NCI-H345 treated with DMSO at 0.1 percent for 48 hours (cell line): ENCODE data around the gene LRFN4.
A peak's percentile ranks its signal among the peaks of the same experiment; 100 is the strongest.

ENCODE experiments used
- DNase-seq: peaks from one replicate; lab custom pipeline; 2025; ENCODE audit not compliant: unreplicated experiment; lab: John Stamatoyannopoulos, UW

Gene LRFN4

GRCh38 chr11:66870616-66871520 is 14.0 kb downstream of the LRFN4 start:
- DNase-seq, result no peak

DNA sequence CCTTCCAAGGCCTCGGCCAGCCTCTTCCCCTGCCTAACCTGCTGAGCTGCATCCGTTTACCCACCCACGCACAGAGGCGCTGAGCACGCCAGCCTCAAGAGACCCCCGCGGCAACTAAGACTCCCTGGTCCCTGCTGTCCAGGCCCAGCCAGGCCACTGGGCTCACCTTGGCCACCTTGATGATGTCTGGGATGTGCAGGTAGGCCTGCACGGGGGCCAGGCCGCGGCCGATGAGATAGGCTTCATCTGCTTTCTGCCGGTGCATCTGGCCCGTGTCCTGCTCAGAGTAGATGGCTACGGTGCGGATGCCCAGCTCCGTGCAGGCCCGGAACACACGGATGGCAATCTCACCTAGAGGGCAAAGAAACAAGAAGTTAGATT is 14.6 kb downstream of the LRFN4 start:
- DNase-seq, result no peak

DNA sequence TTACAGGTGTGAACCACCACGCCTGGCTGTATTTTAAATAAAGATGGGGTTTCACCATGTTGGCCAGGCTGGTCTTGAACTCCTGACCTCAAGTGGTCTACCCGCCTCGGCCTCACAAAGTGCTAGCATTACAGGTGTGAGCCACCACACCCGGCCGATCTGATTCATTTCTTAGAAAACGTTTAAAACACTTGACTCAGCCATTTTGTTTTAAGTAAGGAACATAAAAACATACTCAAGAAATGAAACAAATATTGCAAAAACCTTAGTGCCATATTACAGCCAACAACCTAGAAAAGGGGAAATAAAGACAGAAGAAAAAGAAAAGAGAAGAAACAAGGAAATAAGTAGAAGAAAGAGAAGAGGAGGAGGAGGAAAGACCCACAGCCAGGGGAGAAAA is 17.4 kb downstream of the LRFN4 start:
- DNase-seq, result no peak

DNA sequence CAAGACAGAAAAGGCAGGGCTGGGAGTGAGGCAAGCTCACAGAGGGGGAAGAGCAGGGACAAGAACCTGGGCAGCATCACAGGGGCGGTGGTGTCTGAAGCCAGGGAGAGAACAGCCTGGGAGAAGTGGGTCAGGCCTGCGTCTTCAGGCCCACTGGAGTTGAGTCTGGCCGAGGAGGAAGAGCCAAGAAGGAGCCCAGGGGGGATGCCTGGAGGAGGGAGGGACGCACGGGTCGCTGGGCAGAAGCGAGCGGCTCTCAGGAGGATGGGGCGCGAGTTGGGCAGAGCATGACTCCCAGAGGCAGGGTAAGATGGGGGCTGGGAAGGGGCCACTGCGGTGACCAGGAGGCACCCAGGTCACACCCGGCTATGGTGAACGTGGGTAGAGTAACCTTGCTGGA is 18.5 kb downstream of the LRFN4 start:
- no peak for DNase-seq

- DNase-seq, result no peak
Measured at GRCh38 chr11:66877588-66878385, 20.9 kb downstream of the LRFN4 start.

DNA sequence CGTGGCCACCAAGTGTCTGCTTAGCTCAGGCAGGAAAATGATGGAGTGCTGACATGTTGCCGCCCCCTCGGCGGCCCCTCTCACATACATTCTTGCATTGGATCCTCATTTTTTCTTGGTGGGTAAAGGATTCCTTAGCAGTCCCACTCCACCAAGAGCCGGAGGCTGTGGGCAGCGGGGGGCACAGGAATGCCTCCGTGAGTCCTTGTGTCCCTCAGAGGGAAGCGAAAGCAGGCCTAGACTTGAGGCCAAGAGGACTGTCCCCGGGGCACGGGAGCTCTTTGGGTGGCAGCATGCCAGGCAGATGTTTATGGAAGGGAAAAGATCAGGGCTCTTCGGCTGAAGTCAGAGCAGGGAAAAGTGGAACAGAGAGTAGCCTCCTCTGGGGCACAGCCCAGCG is 21.6 kb downstream of the LRFN4 start:
- DNase-seq, result no peak

DNA sequence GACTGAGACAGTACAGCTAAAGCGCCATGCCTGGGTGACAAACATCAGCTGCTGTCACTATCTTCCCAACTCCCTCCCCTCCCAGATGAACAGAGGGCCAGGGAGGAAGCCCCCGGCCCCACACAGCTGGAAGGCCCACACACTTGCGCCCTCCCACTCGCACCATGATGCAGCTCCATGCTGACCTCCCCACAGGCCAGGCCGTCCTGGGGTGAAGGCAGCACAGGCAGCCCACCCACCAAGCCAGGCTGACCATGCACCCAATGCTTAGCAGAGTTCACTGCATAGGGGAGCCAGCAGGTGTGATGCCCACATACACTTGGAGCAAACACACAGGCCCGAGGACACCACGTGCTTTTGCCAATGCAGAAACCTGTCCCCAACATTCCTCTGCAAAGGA is 22.1 kb downstream of the LRFN4 start:
- no peak for DNase-seq

- DNase-seq, result no peak
Measured at GRCh38 chr11:66879583-66879982, 22.7 kb downstream of the LRFN4 start.

DNA sequence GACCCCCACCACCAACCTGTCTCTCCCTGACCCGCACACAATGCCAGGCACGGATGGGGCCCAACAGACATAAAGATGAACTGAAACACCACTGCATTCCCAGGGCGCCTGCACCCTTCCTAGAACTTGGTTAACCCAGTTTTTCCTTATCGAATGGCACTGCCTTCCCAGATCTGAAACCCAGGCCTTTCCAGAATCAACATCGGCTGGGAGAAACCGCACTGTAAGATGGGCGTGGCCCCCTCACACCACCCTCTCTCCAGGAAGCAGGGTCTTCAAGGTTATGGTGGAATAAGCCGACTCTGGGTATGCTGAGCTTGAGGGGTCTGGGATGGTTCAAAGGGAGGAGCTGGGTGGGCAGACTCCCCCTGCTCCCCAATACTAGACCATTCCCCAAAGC is 23.1 kb downstream of the LRFN4 start:
- DNase-seq, result no peak

- peak; percentile 89 for DNase-seq
Measured at GRCh38 chr11:66880496-66881450, 23.9 kb downstream of the LRFN4 start.

GRCh38 chr11:66881451-66881835 is 24.6 kb downstream of the LRFN4 start:
- DNase-seq, result peak; percentile 16

DNA sequence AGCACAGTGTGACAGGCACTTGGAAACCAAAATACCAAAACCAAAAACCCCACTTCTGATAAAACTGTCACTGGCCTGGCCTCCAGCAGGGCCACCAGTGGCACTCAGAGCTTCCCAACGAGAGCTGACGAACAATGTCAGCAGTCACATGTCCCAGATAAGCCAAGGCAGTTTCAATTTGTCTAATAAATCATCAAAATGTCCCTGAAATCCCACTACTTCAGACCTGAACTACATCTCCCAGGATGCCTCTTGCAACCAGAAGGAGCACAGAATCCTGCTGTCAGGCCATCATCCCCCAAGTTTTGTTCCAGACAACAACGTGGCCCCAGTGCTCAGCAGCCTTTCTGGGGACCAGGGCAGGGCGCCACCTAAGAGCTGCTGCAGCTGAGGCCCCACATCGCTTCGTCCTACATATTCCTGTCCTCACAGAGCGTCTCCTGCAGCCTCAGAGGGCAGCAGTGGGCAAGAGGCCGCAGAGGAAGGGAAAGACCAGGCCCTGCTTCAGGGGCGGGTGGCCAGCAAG is 25.1 kb downstream of the LRFN4 start:
- DNase-seq, result no peak

GRCh38 chr11:66882561-66883015 is 25.7 kb downstream of the LRFN4 start:
- peak; percentile 85 for DNase-seq

- peak; percentile 77 for DNase-seq
Measured at GRCh38 chr11:66883016-66883965, 26.4 kb downstream of the LRFN4 start.

DNA sequence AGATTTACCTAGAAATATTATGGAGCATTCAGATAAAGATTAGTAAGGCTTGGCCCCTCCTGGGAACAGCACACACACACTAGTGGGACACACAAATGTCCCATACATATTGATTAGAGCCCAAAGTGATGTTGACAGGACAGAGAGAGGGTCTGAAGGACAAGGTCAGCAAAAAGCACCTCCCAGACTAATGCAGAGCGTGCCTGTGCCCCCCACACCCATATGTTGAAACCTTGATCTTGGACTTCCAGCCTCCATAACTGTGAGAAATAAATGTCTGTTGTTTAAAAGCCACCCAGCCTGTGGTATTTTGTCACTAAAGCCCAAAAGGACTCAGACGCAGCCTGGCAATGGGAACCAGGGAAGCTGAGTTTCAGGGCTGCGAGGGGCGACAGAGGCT is 27.6 kb downstream of the LRFN4 start:
- DNase-seq, result no peak

DNA sequence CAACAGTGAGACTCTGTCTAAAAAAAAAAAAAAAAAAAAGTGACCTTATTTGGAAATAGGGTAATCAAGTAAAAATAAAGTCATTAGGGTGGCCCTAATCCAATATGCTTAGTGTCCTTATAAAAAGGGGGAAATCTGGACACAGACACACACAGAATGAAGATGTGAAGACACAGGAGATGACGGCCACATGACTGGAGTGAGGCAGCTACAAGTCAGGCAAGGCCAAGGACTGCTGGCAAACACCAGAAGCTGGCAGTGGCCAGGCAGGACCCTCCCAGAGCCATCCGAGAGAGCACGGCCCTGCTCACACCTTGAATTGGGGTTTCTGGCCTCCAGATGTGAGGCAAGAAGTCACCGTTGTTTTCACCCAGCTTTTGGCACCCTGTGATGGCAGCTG is 28.6 kb downstream of the LRFN4 start:
- DNase-seq, result no peak

DNA sequence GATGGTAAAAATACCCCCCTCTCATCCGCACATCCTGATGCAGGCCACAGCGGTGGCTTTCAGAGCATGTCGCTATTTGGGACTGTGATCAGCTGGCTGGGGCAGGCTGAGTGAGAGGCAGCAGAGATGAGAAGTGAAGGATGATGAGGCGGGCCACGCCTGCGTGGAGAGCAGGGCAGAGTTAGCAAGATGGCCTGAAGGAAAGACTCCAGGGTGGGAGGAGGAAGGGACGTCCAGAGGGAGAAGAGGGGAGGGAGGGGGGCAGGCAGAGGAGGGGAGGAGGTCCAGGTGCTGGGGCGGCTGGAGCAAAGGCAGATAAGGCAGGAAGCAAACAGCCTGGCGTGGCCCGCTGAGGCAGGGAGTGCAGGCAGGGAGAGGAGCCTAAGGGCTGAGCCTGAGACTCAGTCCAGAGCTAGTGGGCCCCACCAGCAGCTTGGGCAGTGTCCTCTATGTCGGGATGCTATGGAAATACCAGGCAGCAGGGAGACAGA is 29.1 kb downstream of the LRFN4 start:
- DNase-seq, result no peak

GRCh38 chr11:66886671-66887221 is 29.9 kb downstream of the LRFN4 start:
- no peak for DNase-seq

GRCh38 chr11:66887526-66887925 is 30.7 kb downstream of the LRFN4 start:
- DNase-seq, result no peak
